ENCODE measurements around the gene PRSS16.

The PRSS16 gene

GRCh38 chr6:27288136-27289044 lies 40.9 kb downstream of the PRSS16 start:
- DNase-seq = no peak

DNA sequence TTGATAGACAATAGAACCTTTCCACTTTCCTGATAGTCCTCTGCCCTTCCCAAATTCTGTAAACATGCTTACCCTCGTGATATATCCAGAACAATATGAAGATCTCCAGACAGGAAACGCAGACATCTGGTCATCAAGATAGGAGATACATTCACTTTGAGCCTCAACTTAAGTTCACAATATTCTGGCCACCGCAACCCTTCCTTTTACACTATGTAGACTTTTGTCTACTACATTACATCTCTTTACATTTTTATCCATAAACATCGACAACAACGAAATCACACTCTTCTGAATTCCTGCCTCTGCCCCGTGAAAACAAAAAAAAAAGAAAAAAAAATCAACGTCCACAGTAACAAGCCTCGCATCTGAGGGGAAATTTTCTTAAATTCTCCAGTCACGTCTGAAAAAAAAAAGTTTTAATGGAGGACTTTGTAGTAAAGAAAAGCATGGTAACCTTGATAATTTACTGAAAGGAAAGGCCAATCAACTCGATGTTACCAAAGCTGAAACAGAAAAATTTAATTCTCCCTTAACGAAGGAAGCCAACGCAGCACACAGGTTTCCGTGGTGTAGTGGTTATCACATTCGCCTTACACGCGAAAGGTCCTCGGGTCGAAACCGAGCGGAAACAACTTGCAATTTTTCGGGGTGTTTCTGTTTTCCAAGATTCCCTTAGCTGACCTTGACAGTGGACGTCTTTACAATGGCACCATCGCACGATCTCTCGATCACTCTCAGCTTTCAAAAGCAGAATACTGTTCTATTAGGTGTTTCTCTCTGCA lies 42.8 kb downstream of the PRSS16 start:
- no peak for DNase-seq

- DNase-seq = no peak
Measured at GRCh38 chr6:27290850-27291208, 43.3 kb downstream of the PRSS16 start.

DNA sequence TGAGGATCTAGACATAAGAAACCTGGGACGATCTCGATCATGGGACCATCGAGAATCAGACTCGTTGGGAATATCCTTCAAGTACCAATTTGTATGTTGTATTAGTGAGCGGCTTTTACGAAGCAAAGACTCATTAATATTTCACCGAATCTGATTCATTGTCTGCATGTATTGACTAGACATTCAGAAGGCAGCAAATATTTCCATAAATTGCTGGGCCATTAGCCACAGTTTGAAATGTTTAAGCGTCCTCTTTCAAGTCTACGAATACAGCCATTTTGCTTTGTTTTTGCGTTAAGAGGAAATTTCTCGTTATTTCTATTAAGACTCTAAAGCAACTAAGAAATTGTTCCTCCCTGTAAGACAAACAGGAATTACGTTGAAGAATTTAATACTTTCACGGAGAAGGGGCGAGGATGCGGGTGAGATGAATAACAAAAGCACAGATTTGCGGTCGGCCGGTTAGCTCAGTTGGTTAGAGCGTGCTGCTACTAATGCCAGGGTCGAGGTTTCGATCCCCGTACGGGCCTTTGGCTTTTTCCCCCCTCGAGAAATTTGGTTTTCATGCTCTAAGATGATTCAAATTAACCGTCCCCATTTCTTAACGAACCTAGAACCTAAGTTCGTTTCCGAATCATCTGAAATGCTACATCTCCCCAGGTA lies 46.1 kb downstream of the PRSS16 start:
- no peak for DNase-seq

GRCh38 chr6:27294409-27294808 lies 46.9 kb downstream of the PRSS16 start:
- no peak for DNase-seq

DNA sequence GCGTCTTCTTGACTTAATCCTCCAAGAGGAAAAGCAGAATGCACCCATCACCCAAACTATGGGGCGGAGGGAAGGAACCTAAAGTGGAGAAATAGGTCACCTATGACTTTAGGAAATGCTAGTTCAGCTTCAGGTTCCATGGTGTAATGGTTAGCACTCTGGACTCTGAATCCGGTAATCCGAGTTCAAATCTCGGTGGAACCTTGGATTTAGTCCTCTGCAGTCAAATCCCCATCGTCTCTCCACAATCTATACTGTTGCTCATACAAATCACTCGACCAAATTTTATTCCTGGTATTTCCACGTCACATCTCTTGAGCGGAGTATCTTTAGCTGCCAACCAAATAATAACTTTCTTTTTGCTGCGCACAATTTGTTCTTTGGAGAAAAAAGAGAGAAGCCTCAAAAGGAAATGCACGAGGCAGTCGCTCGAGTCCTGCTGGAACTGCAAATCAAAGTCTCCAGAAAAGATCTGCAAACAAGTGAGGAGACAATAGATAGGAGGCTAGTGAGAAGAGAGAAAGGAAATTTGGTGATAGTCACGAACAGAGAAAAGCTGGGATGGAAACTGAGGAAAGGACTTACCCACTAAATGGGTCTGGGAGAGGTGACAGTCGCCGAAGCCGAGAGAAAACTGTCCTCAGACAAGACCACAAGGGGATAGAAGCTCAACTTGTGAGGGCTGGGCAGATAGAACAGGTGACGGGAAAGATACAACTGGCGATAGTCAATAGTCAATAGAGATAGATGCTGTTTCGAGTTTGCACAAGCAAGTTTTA lies 48.0 kb downstream of the PRSS16 start:
- no peak for DNase-seq

DNA sequence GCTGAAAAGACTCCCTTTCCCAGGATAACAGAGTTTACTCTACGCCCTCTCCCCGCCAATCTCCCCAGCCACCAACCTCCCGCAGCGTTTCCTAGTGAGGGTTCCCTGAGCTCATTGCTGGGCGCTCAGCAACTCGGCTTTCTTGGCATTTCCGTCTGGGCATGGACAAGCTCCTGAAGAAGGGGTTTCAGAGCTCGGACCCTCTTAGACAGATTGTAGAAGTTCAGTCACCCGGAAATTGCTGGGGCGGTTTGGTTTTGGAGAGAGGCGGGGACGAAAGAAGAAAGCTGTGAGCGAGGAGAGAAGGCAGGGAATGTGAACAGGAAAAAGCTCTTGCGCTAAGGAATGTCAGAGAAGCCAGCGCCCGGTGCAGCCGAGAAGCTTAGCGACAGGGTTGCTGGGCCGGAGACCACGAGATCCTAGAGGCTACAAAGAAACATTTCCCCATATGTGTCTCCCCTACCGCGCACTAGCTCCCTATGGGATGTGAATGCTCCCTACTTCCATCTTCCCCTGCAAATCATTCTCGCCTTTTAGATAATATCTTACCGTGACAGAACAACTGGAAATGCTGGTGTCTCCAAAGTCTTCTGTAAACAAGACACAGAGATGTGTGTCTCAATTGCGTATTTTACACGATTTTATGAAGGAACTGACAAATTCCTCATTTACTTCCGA lies 48.7 kb downstream of the PRSS16 start:
- DNase-seq = no peak

GRCh38 chr6:27297484-27297856 lies 50.0 kb downstream of the PRSS16 start:
- DNase-seq = no peak

DNA sequence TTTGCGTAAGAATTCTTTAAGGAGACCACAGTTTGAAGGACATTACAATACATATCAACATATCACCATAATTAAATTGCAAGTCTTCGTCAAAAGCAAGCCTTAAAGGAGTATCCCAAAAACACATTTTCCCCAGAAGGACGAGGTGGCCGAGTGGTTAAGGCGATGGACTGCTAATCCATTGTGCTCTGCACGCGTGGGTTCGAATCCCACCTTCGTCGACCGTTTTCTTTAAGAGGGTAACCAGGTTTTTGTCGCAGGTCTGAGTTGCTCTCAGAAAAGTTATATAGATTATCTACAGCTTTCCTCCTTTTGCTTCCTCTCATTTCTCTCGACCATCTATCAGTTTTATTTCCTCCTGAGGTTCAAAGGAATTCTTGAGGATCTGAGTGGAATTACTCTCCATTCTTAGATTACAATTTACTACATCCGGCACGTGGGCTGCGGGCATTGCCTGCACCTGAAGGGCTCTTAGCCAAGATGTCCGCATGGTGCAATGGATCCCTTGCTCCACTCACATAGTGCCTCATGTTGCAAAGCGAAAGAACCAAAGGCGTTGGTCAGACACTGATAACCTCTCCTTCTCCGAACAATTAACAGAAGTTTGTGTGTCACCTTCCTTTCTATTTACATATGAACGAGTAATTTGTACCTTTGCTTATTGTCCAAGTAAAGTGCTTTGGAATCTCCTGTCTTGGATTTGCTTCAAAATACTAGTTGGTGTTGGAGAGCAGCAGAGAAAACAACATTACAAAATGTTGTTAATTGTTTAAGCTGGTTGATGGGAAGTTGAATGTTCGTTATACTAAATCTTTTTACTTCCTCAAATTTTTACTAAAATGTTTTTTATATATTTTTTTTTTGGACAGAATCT lies 50.6 kb downstream of the PRSS16 start:
- no peak for DNase-seq

- DNase-seq = no peak
Measured at GRCh38 chr6:27303613-27304272, 56.2 kb downstream of the PRSS16 start.
